Astrocyte of the spinal cord (primary cell): ENCODE data around the gene KCNC3.

Experiments
- DNase-seq: peaks from one replicate; pipeline ENCODE4 v3.0.0; 2011; ENCODE audit warnings: low read depth, low spot score
- H3K4me3 ChIP-seq: 2 replicates; pipeline ENCODE4 v1.5.1; 2011; ENCODE audit warnings: low read depth, mild to moderate bottlenecking, low read length, moderate library complexity
- CTCF ChIP-seq: IDR thresholded peaks from 2 replicates; pipeline ENCODE4 v1.5.1; 2012; ENCODE audit warnings: low read depth, mild to moderate bottlenecking, low read length, inconsistent platforms
- in situ Hi-C: cut with HindIII; loops from 2 replicates; pipeline ENCODE4 v1.10.0; 2017; ENCODE audit warnings: low sequenced_read_pairs

Gene KCNC3

GRCh38 chr19:50325310-50326100 is 3.7 kb downstream of the KCNC3 start:
- in situ Hi-C loops = no loop called here
- no peak overlapping the region for H3K4me3 ChIP-seq
- DNase-seq = peak; percentile 5
- TF ChIP-seq CTCF = no peak

- no peak for DNase-seq
- no peak for TF ChIP-seq CTCF
- no peak overlapping the region for H3K4me3 ChIP-seq
- in situ Hi-C loops = no loop called here
These were observed 4.8 kb downstream of the KCNC3 start for GRCh38 chr19:50324331-50324730.

DNA sequence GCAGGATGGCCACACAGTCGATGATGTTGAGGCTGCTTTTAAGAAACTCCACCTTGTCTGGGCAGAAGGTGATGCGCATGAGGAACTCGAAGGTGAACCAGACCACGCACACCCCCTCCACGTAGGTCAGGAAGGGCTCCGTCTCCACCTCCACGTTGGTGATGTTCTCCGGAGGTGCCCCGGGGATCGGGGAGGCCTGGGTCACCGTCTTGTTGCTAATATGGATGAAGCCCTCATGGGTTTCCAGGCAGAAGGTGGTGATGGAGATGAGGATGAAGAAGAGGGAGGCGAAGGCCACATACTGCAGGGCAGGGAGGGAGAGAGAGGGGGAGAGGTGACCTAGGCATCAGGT is 5.4 kb downstream of the KCNC3 start:
- no peak for DNase-seq
- in situ Hi-C loops = no loop called here
- TF ChIP-seq CTCF = no peak
- no peak overlapping the region for H3K4me3 ChIP-seq

GRCh38 chr19:50322931-50323781 is 6.0 kb downstream of the KCNC3 start:
- H3K4me3 ChIP-seq = no peak overlapping the region
- in situ Hi-C loops = no loop called here
- no peak for DNase-seq
- TF ChIP-seq CTCF = no peak

DNA sequence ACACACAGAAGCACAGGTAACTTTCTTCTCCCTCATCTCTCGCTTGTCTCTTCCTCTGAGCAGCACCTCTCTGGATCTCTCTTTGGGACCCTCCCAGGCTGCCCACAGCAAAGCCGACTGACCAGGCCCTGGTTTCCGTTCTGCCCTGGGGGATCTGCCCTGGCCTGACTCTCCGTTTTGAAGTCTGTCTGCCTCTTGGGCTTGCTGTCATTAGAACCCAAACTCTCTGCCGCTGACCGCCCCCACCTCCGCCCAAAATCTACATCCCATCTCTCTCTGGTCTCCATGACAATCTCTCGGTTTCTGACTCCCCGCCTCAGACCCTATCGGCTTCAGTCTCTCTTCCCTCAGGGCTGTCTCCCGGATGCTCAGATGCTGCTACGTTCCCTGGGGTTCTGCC is 6.9 kb downstream of the KCNC3 start:
- DNase-seq = no peak

DNA sequence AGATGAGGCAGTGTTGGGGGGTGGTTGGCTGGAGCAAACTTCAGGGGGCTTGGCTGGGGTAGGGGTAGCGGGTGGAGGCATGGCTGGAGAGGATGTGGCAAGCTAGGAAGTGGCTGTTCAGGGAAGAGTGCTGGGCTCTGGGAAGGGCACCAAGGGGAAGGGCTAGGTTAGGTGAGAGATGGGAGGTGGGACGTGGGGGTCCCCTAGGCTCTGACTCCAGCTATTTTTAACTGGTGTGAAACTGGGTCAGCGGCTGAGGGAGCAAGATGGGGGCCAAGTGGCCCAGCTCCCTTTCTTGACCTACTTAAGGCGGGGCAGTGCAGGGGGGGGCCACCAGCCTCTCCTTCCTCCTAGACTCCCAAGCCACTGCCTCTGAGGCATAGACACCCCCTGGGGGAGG is 7.3 kb downstream of the KCNC3 start:
- no peak overlapping the region for H3K4me3 ChIP-seq
- DNase-seq = no peak
- no peak for TF ChIP-seq CTCF
- in situ Hi-C loops = no loop called here

More for the DNA sequence above, 6.9 kb downstream of the KCNC3 start:
- H3K4me3 ChIP-seq = no peak overlapping the region
- no peak for TF ChIP-seq CTCF
- in situ Hi-C loops = no loop called here
